Upper lobe of right lung (tissue), 1 donor: ENCODE results near the gene DYDC2. TPM values are rescaled to one million over a fixed set of nuclear protein-coding genes. Genes with fewer than 3 reads are reported as not detected.
A peak's percentile ranks its signal among the peaks of the same experiment; 100 is the strongest.

Experiments used
- ATAC-seq: fragments of 200-7000 bp; cut with Tn5 transposase; one replicate; pipeline ENCODE4 v1.9.1; 2020; ENCODE audit warnings: mild to moderate bottlenecking, moderate library complexity
- DNase-seq: peaks from one replicate; pipeline ENCODE4 v3.0.0-alpha.2; 2020
- H3K27ac ChIP-seq: fragments of 200-600 bp; one replicate; pipeline ENCODE4 v1.8.0; 2022
- H3K27me3 ChIP-seq: fragments of 200-600 bp; one replicate; pipeline ENCODE4 v1.8.0; 2022; ENCODE audit warnings: mild to moderate bottlenecking
- H3K36me3 ChIP-seq: fragments of 200-600 bp; one replicate; pipeline ENCODE4 v1.8.0; 2022
- H3K4me1 ChIP-seq: fragments of 200-600 bp; one replicate; pipeline ENCODE4 v1.8.0; 2022
- H3K4me3 ChIP-seq: fragments of 200-600 bp; one replicate; pipeline ENCODE4 v1.8.0; 2022; ENCODE audit warnings: mild to moderate bottlenecking
- H3K9me3 ChIP-seq: fragments of 200-600 bp; one replicate; pipeline ENCODE4 v1.8.0; 2022
- intact Hi-C: fragments of 100-400 bp; cut with DNase I; formaldehyde crosslinking; loops from one replicate; pipeline ENCODE4 v1.11.0; 2022
- long read RNA-seq: library from polyadenylated mRNA; unstranded; transcript quantifications from one replicate; pipeline ENCODE4 v2.0.0, GENCODE V29; 2021
- total RNA-seq: library from RNA; stranded (reverse); fragmentation: NEBNext Ultra II Directional; extraction: Animal tissue kit (Norgen Biotek cat#: 25700); gene quantifications from one replicate; pipeline ENCODE4 v1.2.1, GENCODE V29; 2021
- TF ChIP-seq, protein P1 (sequence below): fragments of 200-600 bp; IDR thresholded peaks from one replicate; pipeline ENCODE4 v1.8.0; 2022; ENCODE audit warnings: antibody characterized with exemption
- donor health status: DM: no; HTN: yes; CAD: no; lungs with severe emphysema.

DYDC2 gene, protein sequence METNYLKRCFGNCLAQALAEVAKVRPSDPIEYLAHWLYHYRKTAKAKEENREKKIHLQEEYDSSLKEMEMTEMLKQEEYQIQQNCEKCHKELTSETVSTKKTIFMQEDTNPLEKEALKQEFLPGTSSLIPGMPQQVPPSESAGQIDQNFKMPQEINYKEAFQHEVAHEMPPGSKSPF
- not detected for total RNA-seq
- long read RNA-seq = 0 reads

DNA sequence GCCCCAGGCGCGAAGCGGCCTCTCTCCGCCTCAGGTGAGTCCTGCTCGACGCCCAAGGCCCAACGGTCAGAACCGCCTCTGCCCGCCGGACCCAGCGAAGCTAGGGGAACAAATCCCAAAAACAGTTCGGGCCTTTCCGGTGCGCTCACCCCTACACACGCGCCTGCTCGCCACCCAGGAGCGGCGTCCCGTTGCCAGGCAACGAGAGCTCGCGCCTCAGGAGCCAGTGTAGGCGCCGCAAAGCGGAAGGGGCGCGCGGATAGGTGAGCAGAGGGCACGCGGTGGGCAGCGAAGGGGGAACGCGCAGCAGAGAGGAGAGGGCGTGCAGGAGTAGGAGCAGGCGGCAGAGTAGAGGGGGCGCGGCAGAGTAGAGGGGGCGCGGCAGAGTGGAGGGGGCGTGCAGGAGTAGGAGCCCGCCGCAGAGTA, at the start of gene DYDC2, which contains the start of gene DYDC1:
Gene DYDC2, plus strand, starts transcription at position 219 of the 426 bp plus-strand sequence. CDS start 5,663 bp downstream, outside the sequence.
Gene DYDC1, minus strand, starts transcription at position 193 of the 426 bp plus-strand sequence. CDS start 4,154 bp downstream, outside the sequence.
- TF ChIP-seq, protein P1, sequence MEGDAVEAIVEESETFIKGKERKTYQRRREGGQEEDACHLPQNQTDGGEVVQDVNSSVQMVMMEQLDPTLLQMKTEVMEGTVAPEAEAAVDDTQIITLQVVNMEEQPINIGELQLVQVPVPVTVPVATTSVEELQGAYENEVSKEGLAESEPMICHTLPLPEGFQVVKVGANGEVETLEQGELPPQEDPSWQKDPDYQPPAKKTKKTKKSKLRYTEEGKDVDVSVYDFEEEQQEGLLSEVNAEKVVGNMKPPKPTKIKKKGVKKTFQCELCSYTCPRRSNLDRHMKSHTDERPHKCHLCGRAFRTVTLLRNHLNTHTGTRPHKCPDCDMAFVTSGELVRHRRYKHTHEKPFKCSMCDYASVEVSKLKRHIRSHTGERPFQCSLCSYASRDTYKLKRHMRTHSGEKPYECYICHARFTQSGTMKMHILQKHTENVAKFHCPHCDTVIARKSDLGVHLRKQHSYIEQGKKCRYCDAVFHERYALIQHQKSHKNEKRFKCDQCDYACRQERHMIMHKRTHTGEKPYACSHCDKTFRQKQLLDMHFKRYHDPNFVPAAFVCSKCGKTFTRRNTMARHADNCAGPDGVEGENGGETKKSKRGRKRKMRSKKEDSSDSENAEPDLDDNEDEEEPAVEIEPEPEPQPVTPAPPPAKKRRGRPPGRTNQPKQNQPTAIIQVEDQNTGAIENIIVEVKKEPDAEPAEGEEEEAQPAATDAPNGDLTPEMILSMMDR = no peak
- peaks cover 8% of the 10 kb centered on the region for H3K4me1 ChIP-seq
- H3K27ac ChIP-seq = no peak within 1 kb of the TSS
- peak; percentile 90 for ATAC-seq
- peak within 1 kb of the TSS; percentile 40 for H3K4me3 ChIP-seq
- peak; percentile 84 for DNase-seq
- no peaks in the 10 kb centered on the region for H3K36me3 ChIP-seq
- peaks cover 32% of the 10 kb centered on the region for H3K27me3 ChIP-seq
- no peaks in the 10 kb centered on the region for H3K9me3 ChIP-seq
- intact Hi-C loops = no loop called here

DNA sequence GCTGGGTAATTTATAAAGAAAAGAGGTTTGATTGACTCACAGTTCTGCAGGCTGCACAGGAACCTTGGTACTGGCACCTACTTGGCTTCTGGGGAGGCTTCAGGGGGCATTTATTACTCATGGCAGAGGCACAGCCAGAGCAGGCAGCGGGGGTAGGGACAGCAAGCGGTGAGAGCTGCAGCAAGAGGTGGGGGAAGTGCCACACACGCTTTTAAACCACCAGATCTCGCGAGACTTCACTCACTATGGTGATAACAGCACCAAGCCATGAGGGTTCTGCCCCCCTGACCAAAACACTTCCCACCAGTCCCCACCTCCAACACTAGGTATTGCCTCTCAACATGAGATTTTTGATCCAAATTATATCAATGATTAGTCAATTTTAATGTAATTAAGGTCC, 43.1 kb upstream of the DYDC2 start:
- Histone ChIP-seq H3K4me3 (no peak overlapping the region), H3K27me3 (no peaks in the 10 kb centered on the region), H3K27ac (no peak overlapping the region), H3K4me1 (no peaks in the 10 kb centered on the region), H3K36me3 (no peaks in the 10 kb centered on the region), H3K9me3 (no peaks in the 10 kb centered on the region)
- DNase-seq (no peak), ATAC-seq (no peak)
- TF ChIP-seq, protein P1 = no peak
- intact Hi-C loops = no loop called here

DNA sequence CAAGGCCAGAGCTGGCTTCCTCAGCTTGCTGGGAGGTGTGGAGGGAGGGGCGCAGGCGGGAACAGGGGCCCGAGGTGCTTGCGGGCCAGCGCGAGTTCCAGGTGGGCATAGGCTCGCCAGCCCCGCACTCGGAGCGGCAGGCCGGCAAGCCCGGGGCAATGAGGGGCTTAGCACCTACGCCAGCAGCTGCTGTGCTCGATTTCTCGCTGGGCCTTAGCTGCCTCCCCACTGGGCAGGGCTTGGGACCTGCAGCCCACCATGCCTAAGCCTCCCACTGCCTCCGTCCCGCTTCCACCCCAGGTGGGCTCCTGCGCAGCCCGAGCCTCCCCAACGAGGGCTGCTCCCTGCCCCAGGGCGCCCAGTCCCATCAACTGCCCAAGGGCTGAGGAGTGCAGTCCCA, 41.2 kb upstream of the DYDC2 start:
- intact Hi-C loops = no loop called here
- Histone ChIP-seq H3K4me1 (no peaks in the 10 kb centered on the region), H3K27me3 (no peaks in the 10 kb centered on the region), H3K9me3 (no peaks in the 10 kb centered on the region), H3K4me3 (no peak overlapping the region), H3K27ac (no peak overlapping the region), H3K36me3 (no peaks in the 10 kb centered on the region)
- TF ChIP-seq, protein P1 = no peak
- ATAC-seq (peak; percentile 24), DNase-seq (no peak)

DNA sequence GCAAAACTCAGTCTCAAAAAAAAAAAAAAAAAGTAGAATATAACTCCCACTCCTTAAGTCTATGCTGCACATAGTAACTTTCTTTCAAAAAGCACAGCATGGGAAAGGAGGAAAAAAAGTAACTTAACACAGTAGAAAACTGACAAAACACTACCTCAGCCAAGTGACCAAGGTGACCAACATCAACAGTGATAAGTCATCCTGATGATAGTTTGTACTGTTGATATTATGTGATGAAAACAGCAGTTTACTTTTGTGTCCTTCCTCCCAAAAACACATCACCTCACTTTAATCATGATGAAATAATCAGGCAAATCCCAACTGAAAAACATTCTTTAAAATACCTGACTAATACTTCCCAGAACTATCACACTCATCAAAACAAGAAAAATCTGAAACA, 37.8 kb upstream of the DYDC2 start:
- DNase-seq (no peak), ATAC-seq (no peak)
- intact Hi-C loops = no loop called here
- Histone ChIP-seq H3K4me1 (no peaks in the 10 kb centered on the region), H3K36me3 (no peaks in the 10 kb centered on the region), H3K9me3 (no peaks in the 10 kb centered on the region), H3K27ac (no peak overlapping the region), H3K27me3 (no peaks in the 10 kb centered on the region), H3K4me3 (no peak overlapping the region)
- TF ChIP-seq, protein P1 = no peak

DNA sequence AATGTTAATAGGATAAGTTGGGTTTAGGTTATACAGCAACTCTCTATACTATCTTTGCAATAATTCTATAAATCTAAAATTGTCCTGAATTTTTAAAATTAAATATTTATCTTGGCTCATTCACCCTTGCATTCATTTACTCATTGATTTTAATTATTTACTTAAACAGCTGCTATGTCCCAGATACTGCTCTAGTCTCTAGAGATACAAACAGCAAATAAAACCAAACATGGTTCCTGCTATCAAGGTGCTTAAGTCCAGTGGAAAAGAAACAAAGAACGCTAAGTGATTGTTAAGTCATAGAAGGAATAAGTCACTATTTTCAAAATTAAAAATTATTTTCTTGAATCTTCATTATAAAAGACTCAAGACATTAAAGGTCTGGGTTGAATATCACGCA, 37.3 kb upstream of the DYDC2 start:
- DNase-seq = no peak
- TF ChIP-seq, protein P1 = no peak
- H3K27me3 ChIP-seq = no peaks in the 10 kb centered on the region
- no peak overlapping the region for H3K27ac ChIP-seq
- H3K4me1 ChIP-seq = no peaks in the 10 kb centered on the region
- intact Hi-C loops = no loop called here
- no peaks in the 10 kb centered on the region for H3K36me3 ChIP-seq
- H3K4me3 ChIP-seq = no peak overlapping the region
- H3K9me3 ChIP-seq = no peaks in the 10 kb centered on the region
- no peak for ATAC-seq
